Esophagus squamous epithelium (tissue), 5 donors: ENCODE results near the gene KLHDC9. TPM values are rescaled to one million over a fixed set of nuclear protein-coding genes. Genes with fewer than 3 reads are reported as not detected.
A peak's percentile ranks its signal among the peaks of the same experiment; 100 is the strongest.

Source experiments
- DNase-seq: peaks from one replicate; lab custom pipeline; 2025; lab: John Stamatoyannopoulos, UW
- H3K27ac ChIP-seq, 4 donors: fragments of 200-600 bp; sonication (generic); one replicate each; pipeline ENCODE4 v1.5.1; 2016 to 2019; ENCODE audit warnings: mild to moderate bottlenecking in 1 of 4
- H3K27me3 ChIP-seq, 4 donors: fragments of 200-600 bp; sonication (generic); 1 replicate in 3 of 4; 2 replicates in 1 of 4; pipeline versions ENCODE4 v1.5.1 to v1.6.0; 2017 to 2021; ENCODE audit warnings: antibody characterized with exemption in 1 of 4
- H3K36me3 ChIP-seq, 3 donors: fragments of 200-600 bp; sonication (generic); one replicate each; pipeline ENCODE4 v1.5.1; 2016 to 2019
- H3K4me1 ChIP-seq, 3 donors: fragments of 200-600 bp; sonication (generic); one replicate each; pipeline ENCODE4 v1.5.1; 2017 to 2019
- H3K4me3 ChIP-seq, 4 donors: fragments of 200-600 bp; sonication (generic); 1 replicate in 3 of 4; 2 replicates in 1 of 4; pipeline ENCODE4 v1.5.1; 2016 to 2019; ENCODE audit warnings: mild to moderate bottlenecking in 2 of 4, moderate library complexity in 1 of 4
- H3K9me3 ChIP-seq, 3 donors: fragments of 200-600 bp; sonication (generic); one replicate each; pipeline ENCODE4 v1.5.1; 2016 to 2019
- CTCF ChIP-seq, 6 experiments: fragments of 450-650 bp in 4 of 6; fragments of 200-600 bp in 2 of 6; sonication (generic) in 2 of 6; IDR thresholded peaks; one replicate each; pipeline ENCODE4 v1.5.1; 2016 to 2019; ENCODE audit warnings: antibody characterized with exemption in 6 of 6, mild to moderate bottlenecking in 4 of 6, moderate library complexity in 4 of 6
- POLR2A ChIP-seq, 4 donors: fragments of 450-650 bp; IDR thresholded peaks; one replicate each; pipeline ENCODE4 v1.6.1; 2017; ENCODE audit warnings: antibody characterized with exemption in 4 of 4, mild to moderate bottlenecking in 4 of 4, moderate library complexity in 3 of 4
- WGBS, 2 donors: methylation state at CpG; one replicate each; pipeline ENCODE4 v1.1.5; 2018; 5-methylcytosine and 5-hydroxymethylcytosine counted together
- intact Hi-C: fragments of 100-400 bp; cut with DNase I; formaldehyde crosslinking; loops from one replicate; pipeline ENCODE4 v1.15.0; 2022
- total RNA-seq, 4 donors: library from RNA; depleted of rRNA; stranded (reverse); fragments of >200 nt; gene quantifications; one replicate each; pipeline ENCODE4 v1.1.0, GENCODE V29; 2016
- donor health status: DM: yes; HTN: yes; CAD: no.

The KLHDC9 gene
- total RNA-seq, 4 donors from 2014 or later, result 0.31 to 2.7 (median 1.7) TPM

GRCh38 chr1:161117759-161118581, 19.8 kb downstream of the KLHDC9 start, which contains the start of the genes NIT1 and PFDN2:
NIT1 (plus strand) TSS chr1:161118105; CDS start chr1:161118177, 72 bp downstream.
PFDN2 (minus strand) TSS chr1:161118037; CDS start chr1:161118026, 11 bp downstream.
- Histone ChIP-seq H3K9me3 (no peaks in the 10 kb centered on the region), H3K27ac (peak within 1 kb of the TSS; percentile 93 to 98 (median 95)), H3K36me3 (peaks cover 15 to 32% (median 24%) of the 10 kb centered on the region in 3 donors), H3K4me3 (peak within 1 kb of the TSS; percentile 72 to 100 (median 82)), H3K27me3 (no peaks in the 10 kb centered on the region), H3K4me1 (peaks cover 27 to 70% (median 38%) of the 10 kb centered on the region in 3 donors)
- 0% methylated on average over 5 to 25 of the region's 58 CpGs for WGBS, 2 donors
- intact Hi-C loops, result no loop called here
- TF ChIP-seq CTCF (IDR thresholded peaks at IDR 0.05) (peak in 2 of 6 experiments; percentile 8 to 14), POLR2A (IDR thresholded peaks at IDR 0.05) (peak in 3 of 4 donors; percentile 75 to 94 (median 86))
- no peak for DNase-seq

- TF ChIP-seq POLR2A (IDR thresholded peaks at IDR 0.05), result peak in 1 of 4 donors; percentile 16
- peak in 4 of 6 experiments; percentile 19 to 58 (median 41) for TF ChIP-seq CTCF (IDR thresholded peaks at IDR 0.05)
- no peak for DNase-seq
- no peaks in the 10 kb centered on the region for H3K27me3 ChIP-seq
- peak overlapping the region; percentile 93 to 98 (median 95) for H3K27ac ChIP-seq
- intact Hi-C loops, result no loop called here
- no peaks in the 10 kb centered on the region for H3K9me3 ChIP-seq
- peaks cover 22 to 56% (median 38%) of the 10 kb centered on the region in 3 donors for H3K4me1 ChIP-seq
- H3K4me3 ChIP-seq, result peak overlapping the region in 3 of 4 donors; percentile 72 to 100 (median 81)
- peaks cover 18 to 46% (median 33%) of the 10 kb centered on the region in 3 donors for H3K36me3 ChIP-seq
- 40 to 54% methylated on average over 6 to 7 of the region's 10 CpGs for WGBS, 2 donors
These were observed 21.1 kb downstream of the KLHDC9 start for GRCh38 chr1:161119092-161119903.

- Histone ChIP-seq H3K4me3 (no peak overlapping the region), H3K36me3 (peaks cover 18 to 64% (median 41%) of the 10 kb centered on the region in 3 donors), H3K4me1 (peaks cover 22 to 38% (median 28%) of the 10 kb centered on the region in 3 donors), H3K27me3 (no peaks in the 10 kb centered on the region), H3K27ac (peak overlapping the region in 1 of 4 donors; percentile 97), H3K9me3 (no peaks in the 10 kb centered on the region)
- TF ChIP-seq CTCF (IDR thresholded peaks at IDR 0.05), result no peak
- no peak for TF ChIP-seq POLR2A (IDR thresholded peaks at IDR 0.05)
- no peak for DNase-seq
- 81 to 93% methylated on average over 3 of the region's 3 CpGs for WGBS, 2 donors
- intact Hi-C loops, result no loop called here
These were observed 23.0 kb downstream of the KLHDC9 start for GRCh38 chr1:161121042-161121650.

GRCh38 chr1:161121834-161122233, 23.7 kb downstream of the KLHDC9 start:
- intact Hi-C loops, result no loop called here
- Histone ChIP-seq H3K9me3 (no peaks in the 10 kb centered on the region), H3K36me3 (peaks cover 18 to 71% (median 41%) of the 10 kb centered on the region in 3 donors), H3K4me3 (no peak overlapping the region), H3K4me1 (peaks cover 21 to 32% (median 22%) of the 10 kb centered on the region in 3 donors), H3K27me3 (no peaks in the 10 kb centered on the region), H3K27ac (no peak overlapping the region)
- WGBS, 2 donors, result 68 to 69% methylated on average over 3 to 4 of the region's 4 CpGs
- DNase-seq, result no peak
- TF ChIP-seq CTCF (IDR thresholded peaks at IDR 0.05), result no peak
- TF ChIP-seq POLR2A (IDR thresholded peaks at IDR 0.05), result no peak
